HepG2 (cell line): ENCODE measurements around the gene SLC4A7. TPM values are rescaled to one million over a fixed set of nuclear protein-coding genes. Genes with fewer than 3 reads are reported as not detected.
A peak's percentile ranks its signal among the peaks of the same experiment; 100 is the strongest.

Source experiments
- ASH2L ChIP-seq: fragments of 300-600, 200-600 bp; sonication (generic); IDR thresholded peaks from 2 replicates; pipeline ENCODE4 v1.7.0; 2017; ENCODE audit warnings: low read depth, mild to moderate bottlenecking, moderate library complexity, mixed read lengths, low read length; ENCODE audit not compliant: insufficient read length
- CBX5 ChIP-seq: sonication (generic); formaldehyde crosslinking; IDR thresholded peaks from 2 replicates; pipeline ENCODE4 v1.4.0; 2020; ENCODE audit warnings: missing genetic modification reagents, borderline replicate concordance
- CHCHD3 ChIP-seq: sonication (generic); formaldehyde crosslinking; IDR thresholded peaks from 2 replicates; pipeline ENCODE4 v1.8.0; 2022; ENCODE audit warnings: mild to moderate bottlenecking, missing genetic modification reagents, moderate library complexity
- FOSL2 ChIP-seq: sonication (generic); formaldehyde crosslinking; IDR thresholded peaks from 2 replicates; pipeline ENCODE4 v1.4.0; 2020; ENCODE audit warnings: missing genetic modification reagents
- NAIF1 ChIP-seq: sonication (generic); formaldehyde crosslinking; IDR thresholded peaks from 2 replicates; pipeline ENCODE4 v1.5.0; 2020; ENCODE audit warnings: mild to moderate bottlenecking, missing genetic modification reagents, borderline replicate concordance
- NPAS2 ChIP-seq: sonication (generic); formaldehyde crosslinking; IDR thresholded peaks from 2 replicates; pipeline ENCODE4 v1.8.0; 2022; ENCODE audit warnings: mild to moderate bottlenecking, missing genetic modification reagents, borderline replicate concordance
- REXO4 ChIP-seq: sonication (generic); formaldehyde crosslinking; IDR thresholded peaks from 2 replicates; pipeline ENCODE4 v1.8.0; 2022; ENCODE audit warnings: missing genetic modification reagents, mild to moderate bottlenecking, borderline replicate concordance
- ZNF3 ChIP-seq: IDR thresholded peaks from 2 replicates; pipeline ENCODE4 v1.7.0; 2017; ENCODE audit warnings: inconsistent platforms
- ZNF619 ChIP-seq: sonication (generic); formaldehyde crosslinking; IDR thresholded peaks from 2 replicates; pipeline ENCODE4 v1.4.0; 2020; ENCODE audit warnings: mild to moderate bottlenecking, missing genetic modification reagents
- ZNF775 ChIP-seq: sonication (generic); formaldehyde crosslinking; IDR thresholded peaks from 2 replicates; pipeline ENCODE4 v1.4.0; 2020; ENCODE audit warnings: missing genetic modification reagents, mild to moderate bottlenecking, moderate library complexity, borderline replicate concordance
- ZSCAN25 ChIP-seq: sonication (generic); formaldehyde crosslinking; IDR thresholded peaks from 2 replicates; pipeline ENCODE4 v1.8.0; 2022; ENCODE audit warnings: mild to moderate bottlenecking, missing genetic modification reagents
- polyA plus RNA-seq, 8 experiments: library from polyadenylated mRNA; depleted of rRNA in 3 of 8; stranded (reverse) in 7 of 8; unstranded in 1 of 8; fragments of >200 nt; fragmentation: Illumina TruSeq in 4 of 8; extraction: Trizol in 4 of 8; gene quantifications; 2 replicates each; pipeline versions ENCODE4 v1.2.1 to v1.2.3, GENCODE V29; 2011 to 2016; ENCODE audit warnings: low read depth in 4 of 8, missing spikeins in 1 of 8, mixed read lengths in 1 of 8; ENCODE audit not compliant: insufficient read depth in 1 of 8
- total RNA-seq, 5 experiments: library from RNA; depleted of rRNA; stranded (reverse); fragments of >200 nt; fragmentation: Illumina TruSeq; extraction: Trizol; gene quantifications; 2 replicates each; pipeline ENCODE4 v1.2.3, GENCODE V29; 2016; ENCODE audit warnings: low read depth in 1 of 5
- TF ChIP-seq, protein P1 (sequence below): IDR thresholded peaks from 2 replicates; pipeline ENCODE4 v1.6.1; 2016; ENCODE audit warnings: low read depth, missing genetic modification reagents, missing compliant biosample characterization
- TF ChIP-seq, protein P2 (sequence below): IDR thresholded peaks from 2 replicates; pipeline ENCODE4 v1.6.1; 2012; ENCODE audit warnings: low read depth, low read length, improper control_type of control experiment
- TF ChIP-seq, protein P3 (sequence below): sonication (generic); formaldehyde crosslinking; IDR thresholded peaks from 2 replicates; pipeline ENCODE4 v1.4.0; 2020; ENCODE audit warnings: missing genetic modification reagents, low read depth, mild to moderate bottlenecking, borderline replicate concordance
- TF ChIP-seq, protein P4 (sequence below): sonication (generic); formaldehyde crosslinking; IDR thresholded peaks from 2 replicates; pipeline ENCODE4 v1.5.0; 2020; ENCODE audit warnings: missing genetic modification reagents, mild to moderate bottlenecking, borderline replicate concordance
- TF ChIP-seq, protein P5 (sequence below): sonication (generic); formaldehyde crosslinking; IDR thresholded peaks from 2 replicates; pipeline ENCODE4 v1.4.0; 2020; ENCODE audit warnings: mild to moderate bottlenecking, missing genetic modification reagents

Gene SLC4A7
- total and polyA plus RNA-seq, 2 of the 13 experiments (the other 11 are each of a cell fraction or from before 2014, with no cell fraction given) = 16.4 to 43.8 TPM

DNA sequence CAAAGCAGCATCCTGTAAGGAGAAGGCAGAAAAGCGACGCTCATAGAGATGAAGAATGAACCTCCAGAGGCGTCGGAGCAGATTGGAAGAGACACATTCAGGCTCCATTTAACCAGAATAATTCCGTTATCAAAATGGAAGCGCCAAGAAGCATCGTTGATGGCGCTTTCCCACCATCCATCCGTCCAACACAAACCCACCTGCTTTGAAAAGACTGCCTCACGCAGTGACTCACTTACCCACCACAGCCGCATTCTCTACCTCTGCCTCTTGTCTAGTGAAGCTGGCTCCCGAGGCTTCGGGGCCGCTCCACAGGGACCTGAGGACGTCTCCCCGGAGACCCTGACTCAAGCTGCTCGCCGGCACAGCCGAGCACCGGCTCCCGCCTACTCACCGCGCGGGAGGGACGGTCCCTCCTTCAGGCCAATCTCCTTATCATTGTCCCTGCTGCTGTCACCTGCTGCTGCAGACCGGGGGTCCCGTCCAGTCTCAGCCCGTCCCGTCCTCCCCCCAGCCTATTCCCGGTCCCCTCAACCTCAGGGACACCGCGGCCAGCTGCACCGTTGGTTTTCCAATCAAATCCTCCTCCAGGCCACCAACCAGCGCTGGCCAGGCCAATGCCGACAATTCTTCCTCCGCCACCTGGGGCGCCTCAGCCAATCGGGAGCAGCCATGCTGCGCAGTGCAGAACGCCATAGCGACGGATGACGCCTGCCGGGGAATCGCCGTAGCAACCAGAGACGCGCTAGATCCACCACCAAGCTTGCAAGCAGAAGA is 115.2 kb downstream of the SLC4A7 start, which contains the start of gene NEK10 (continued):
- TF ChIP-seq, protein P1, sequence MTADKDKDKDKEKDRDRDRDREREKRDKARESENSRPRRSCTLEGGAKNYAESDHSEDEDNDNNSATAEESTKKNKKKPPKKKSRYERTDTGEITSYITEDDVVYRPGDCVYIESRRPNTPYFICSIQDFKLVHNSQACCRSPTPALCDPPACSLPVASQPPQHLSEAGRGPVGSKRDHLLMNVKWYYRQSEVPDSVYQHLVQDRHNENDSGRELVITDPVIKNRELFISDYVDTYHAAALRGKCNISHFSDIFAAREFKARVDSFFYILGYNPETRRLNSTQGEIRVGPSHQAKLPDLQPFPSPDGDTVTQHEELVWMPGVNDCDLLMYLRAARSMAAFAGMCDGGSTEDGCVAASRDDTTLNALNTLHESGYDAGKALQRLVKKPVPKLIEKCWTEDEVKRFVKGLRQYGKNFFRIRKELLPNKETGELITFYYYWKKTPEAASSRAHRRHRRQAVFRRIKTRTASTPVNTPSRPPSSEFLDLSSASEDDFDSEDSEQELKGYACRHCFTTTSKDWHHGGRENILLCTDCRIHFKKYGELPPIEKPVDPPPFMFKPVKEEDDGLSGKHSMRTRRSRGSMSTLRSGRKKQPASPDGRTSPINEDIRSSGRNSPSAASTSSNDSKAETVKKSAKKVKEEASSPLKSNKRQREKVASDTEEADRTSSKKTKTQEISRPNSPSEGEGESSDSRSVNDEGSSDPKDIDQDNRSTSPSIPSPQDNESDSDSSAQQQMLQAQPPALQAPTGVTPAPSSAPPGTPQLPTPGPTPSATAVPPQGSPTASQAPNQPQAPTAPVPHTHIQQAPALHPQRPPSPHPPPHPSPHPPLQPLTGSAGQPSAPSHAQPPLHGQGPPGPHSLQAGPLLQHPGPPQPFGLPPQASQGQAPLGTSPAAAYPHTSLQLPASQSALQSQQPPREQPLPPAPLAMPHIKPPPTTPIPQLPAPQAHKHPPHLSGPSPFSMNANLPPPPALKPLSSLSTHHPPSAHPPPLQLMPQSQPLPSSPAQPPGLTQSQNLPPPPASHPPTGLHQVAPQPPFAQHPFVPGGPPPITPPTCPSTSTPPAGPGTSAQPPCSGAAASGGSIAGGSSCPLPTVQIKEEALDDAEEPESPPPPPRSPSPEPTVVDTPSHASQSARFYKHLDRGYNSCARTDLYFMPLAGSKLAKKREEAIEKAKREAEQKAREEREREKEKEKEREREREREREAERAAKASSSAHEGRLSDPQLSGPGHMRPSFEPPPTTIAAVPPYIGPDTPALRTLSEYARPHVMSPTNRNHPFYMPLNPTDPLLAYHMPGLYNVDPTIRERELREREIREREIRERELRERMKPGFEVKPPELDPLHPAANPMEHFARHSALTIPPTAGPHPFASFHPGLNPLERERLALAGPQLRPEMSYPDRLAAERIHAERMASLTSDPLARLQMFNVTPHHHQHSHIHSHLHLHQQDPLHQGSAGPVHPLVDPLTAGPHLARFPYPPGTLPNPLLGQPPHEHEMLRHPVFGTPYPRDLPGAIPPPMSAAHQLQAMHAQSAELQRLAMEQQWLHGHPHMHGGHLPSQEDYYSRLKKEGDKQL (CRISPR knock-in tag) = 0 out of 2 replicates have a peak, but pooled peaks have one; percentile 19
- TF ChIP-seq ZNF3 (CRISPR knock-in tag) = no peak
- TF ChIP-seq, protein P2, sequence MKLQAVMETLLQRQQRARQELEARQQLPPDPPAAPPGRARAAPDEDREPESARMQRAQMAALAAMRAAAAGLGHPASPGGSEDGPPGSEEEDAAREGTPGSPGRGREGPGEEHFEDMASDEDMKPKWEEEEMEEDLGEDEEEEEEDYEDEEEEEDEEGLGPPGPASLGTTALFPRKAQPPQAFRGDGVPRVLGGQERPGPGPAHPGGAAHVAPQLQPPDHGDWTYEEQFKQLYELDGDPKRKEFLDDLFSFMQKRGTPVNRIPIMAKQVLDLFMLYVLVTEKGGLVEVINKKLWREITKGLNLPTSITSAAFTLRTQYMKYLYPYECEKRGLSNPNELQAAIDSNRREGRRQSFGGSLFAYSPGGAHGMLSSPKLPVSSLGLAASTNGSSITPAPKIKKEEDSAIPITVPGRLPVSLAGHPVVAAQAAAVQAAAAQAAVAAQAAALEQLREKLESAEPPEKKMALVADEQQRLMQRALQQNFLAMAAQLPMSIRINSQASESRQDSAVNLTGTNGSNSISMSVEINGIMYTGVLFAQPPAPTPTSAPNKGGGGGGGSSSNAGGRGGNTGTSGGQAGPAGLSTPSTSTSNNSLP = no peak
- TF ChIP-seq REXO4 (CRISPR knock-in tag) = no peak
- no peak for TF ChIP-seq NPAS2 (CRISPR knock-in tag)
- TF ChIP-seq CHCHD3 (CRISPR knock-in tag) = no peak
- peak; percentile 28; the same call in 1 of the 2 replicates for TF ChIP-seq FOSL2
- TF ChIP-seq, protein P3, sequence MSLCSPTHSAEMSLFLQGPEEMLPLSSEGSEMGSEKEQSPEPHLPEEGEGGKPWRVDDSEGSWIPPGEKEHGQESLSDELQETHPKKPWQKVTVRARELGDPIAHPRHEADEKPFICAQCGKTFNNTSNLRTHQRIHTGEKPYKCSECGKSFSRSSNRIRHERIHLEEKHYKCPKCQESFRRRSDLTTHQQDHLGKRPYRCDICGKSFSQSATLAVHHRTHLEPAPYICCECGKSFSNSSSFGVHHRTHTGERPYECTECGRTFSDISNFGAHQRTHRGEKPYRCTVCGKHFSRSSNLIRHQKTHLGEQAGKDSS (CRISPR knock-in tag) = peak; percentile 37; the same call in 1 of the 2 replicates
- no peak for TF ChIP-seq CBX5 (CRISPR knock-in tag)
- TF ChIP-seq, protein P4, sequence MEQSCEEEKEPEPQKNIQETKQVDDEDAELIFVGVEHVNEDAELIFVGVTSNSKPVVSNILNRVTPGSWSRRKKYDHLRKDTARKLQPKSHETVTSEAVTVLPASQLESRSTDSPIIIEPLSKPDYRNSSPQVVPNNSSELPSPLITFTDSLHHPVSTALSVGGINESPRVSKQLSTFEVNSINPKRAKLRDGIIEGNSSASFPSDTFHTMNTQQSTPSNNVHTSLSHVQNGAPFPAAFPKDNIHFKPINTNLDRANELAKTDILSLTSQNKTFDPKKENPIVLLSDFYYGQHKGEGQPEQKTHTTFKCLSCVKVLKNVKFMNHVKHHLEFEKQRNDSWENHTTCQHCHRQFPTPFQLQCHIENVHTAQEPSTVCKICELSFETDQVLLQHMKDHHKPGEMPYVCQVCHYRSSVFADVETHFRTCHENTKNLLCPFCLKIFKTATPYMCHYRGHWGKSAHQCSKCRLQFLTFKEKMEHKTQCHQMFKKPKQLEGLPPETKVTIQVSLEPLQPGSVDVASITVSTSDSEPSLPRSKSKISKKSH (CRISPR knock-in tag) = 0 out of 2 replicates have a peak, but pooled peaks have one; percentile 76
- peak; percentile 66 for TF ChIP-seq ASH2L
- TF ChIP-seq NAIF1 (CRISPR knock-in tag) = no peak
- TF ChIP-seq ZNF619 = no peak
- TF ChIP-seq ZSCAN25 (CRISPR knock-in tag) = 0 out of 2 replicates have a peak, but pooled peaks have one; percentile 35
- no peak for TF ChIP-seq ZNF775
- TF ChIP-seq, protein P5, sequence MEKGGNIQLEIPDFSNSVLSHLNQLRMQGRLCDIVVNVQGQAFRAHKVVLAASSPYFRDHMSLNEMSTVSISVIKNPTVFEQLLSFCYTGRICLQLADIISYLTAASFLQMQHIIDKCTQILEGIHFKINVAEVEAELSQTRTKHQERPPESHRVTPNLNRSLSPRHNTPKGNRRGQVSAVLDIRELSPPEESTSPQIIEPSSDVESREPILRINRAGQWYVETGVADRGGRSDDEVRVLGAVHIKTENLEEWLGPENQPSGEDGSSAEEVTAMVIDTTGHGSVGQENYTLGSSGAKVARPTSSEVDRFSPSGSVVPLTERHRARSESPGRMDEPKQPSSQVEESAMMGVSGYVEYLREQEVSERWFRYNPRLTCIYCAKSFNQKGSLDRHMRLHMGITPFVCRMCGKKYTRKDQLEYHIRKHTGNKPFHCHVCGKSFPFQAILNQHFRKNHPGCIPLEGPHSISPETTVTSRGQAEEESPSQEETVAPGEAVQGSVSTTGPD (CRISPR knock-in tag) = no peak
